Left lobe of liver (tissue), 2 donors: Measurements from ENCODE around the gene ZNF496. TPM values are rescaled to one million over a fixed set of nuclear protein-coding genes. Genes with fewer than 3 reads are reported as not detected.
A peak's percentile ranks its signal among the peaks of the same experiment; 100 is the strongest.
"Not testable (repeated sequence)": the region's sequence is repeated elsewhere in the genome, so short reads cannot be mapped to it uniquely, and the experiment has no call there.

Source experiments
- ATAC-seq: fragments of 200-7000 bp; cut with Tn5 transposase; one replicate; pipeline ENCODE4 v1.9.1; 2020; ENCODE audit warnings: mild to moderate bottlenecking, moderate library complexity
- DNase-seq: peaks from one replicate; pipeline ENCODE4 v3.0.0-alpha.2; 2020; ENCODE audit warnings: low spot score
- total RNA-seq: library from RNA; stranded (reverse); gene quantifications from one replicate; pipeline ENCODE4 v1.2.1, GENCODE V29; 2021
- donor health status: DM: no; HTN: no; CAD: no; lungs with moderate emphysema.
- donor health status: DM: no; HTN: yes; CAD: no.

ZNF496 gene
- total RNA-seq, result 4.4 TPM

GRCh38 chr1:247331525-247332214 lies at the start of gene ZNF496:
Gene ZNF496, minus strand, starts transcription at chr1:247331867. Its CDS starts 2,289 bp downstream, at chr1:247329578.
- peak; percentile 70 for DNase-seq
- peak; percentile 89 for ATAC-seq

GRCh38 chr1:247378334-247379073 lies 46.8 kb upstream of the ZNF496 start:
- DNase-seq (no peak), ATAC-seq (no peak)

- not testable (repeated sequence) for DNase-seq, ATAC-seq
Measured at GRCh38 chr1:247377656-247378055, 46.0 kb upstream of the ZNF496 start.

- ATAC-seq (no peak), DNase-seq (no peak)
Measured at GRCh38 chr1:247376659-247377058, 45.0 kb upstream of the ZNF496 start.

- ATAC-seq, result no peak
Measured at GRCh38 chr1:247375747-247376146, 44.1 kb upstream of the ZNF496 start.

GRCh38 chr1:247374651-247375334 lies 43.1 kb upstream of the ZNF496 start:
- not testable (repeated sequence) for DNase-seq, ATAC-seq

More at GRCh38 chr1:247375747-247376146, 44.1 kb upstream of the ZNF496 start:
- no peak for DNase-seq

- DNase-seq (no peak), ATAC-seq (peak; percentile 44)
Measured at GRCh38 chr1:247373721-247374141, 42.1 kb upstream of the ZNF496 start.

GRCh38 chr1:247371801-247372259 lies 40.2 kb upstream of the ZNF496 start:
- no peak for ATAC-seq
- DNase-seq, result no peak

- DNase-seq (no peak), ATAC-seq (peak; percentile 19)
Measured at GRCh38 chr1:247370786-247371732, 39.4 kb upstream of the ZNF496 start.

GRCh38 chr1:247368490-247369145 lies 37.0 kb upstream of the ZNF496 start:
- no peak for ATAC-seq
- no peak for DNase-seq

- ATAC-seq (no peak), DNase-seq (no peak)
Measured at GRCh38 chr1:247367786-247368422, 36.2 kb upstream of the ZNF496 start.

GRCh38 chr1:247366926-247367645 lies 35.4 kb upstream of the ZNF496 start:
- DNase-seq, result no peak
- no peak for ATAC-seq

- DNase-seq, ATAC-seq: not testable (repeated sequence)
Measured at GRCh38 chr1:247366345-247366744, 34.7 kb upstream of the ZNF496 start.

GRCh38 chr1:247365023-247365422 lies 33.4 kb upstream of the ZNF496 start:
- no peak for DNase-seq

GRCh38 chr1:247363000-247363399 lies 31.3 kb upstream of the ZNF496 start:
- not testable (repeated sequence) for ATAC-seq, DNase-seq

More at GRCh38 chr1:247365023-247365422, 33.4 kb upstream of the ZNF496 start:
- no peak for ATAC-seq

- DNase-seq, result no peak
- ATAC-seq, result no peak
Measured at GRCh38 chr1:247362153-247362552, 30.5 kb upstream of the ZNF496 start.

- ATAC-seq (peak; percentile 56), DNase-seq (no peak)
Measured at GRCh38 chr1:247360991-247361731, 29.5 kb upstream of the ZNF496 start.
